Neural cell (in vitro differentiated cells): ENCODE results near the gene MAGEF1. TPM values are rescaled to one million over a fixed set of nuclear protein-coding genes. Genes with fewer than 3 reads are reported as not detected.

Experiments used
- H2AFZ ChIP-seq: fragments of 200-600, 300-800 bp; sonication (generic), shearing (Covaris generic); 2 replicates; pipeline ENCODE4 v1.6.0; 2014; ENCODE audit warnings: low read depth, mild to moderate bottlenecking, antibody characterized with exemption, low read length, moderate library complexity
- H3F3A ChIP-seq: fragments of 200-600 bp; shearing (Covaris generic); 2 replicates; pipeline ENCODE4 v1.6.1; 2016; ENCODE audit warnings: mild to moderate bottlenecking, moderate library complexity, mixed read lengths, antibody characterized with exemption, low read length; ENCODE audit not compliant: insufficient read depth, poor library complexity, severe bottlenecking
- H3K27ac ChIP-seq: fragments of 200-600, 300-800 bp; sonication (generic), shearing (Covaris generic); 2 replicates; pipeline ENCODE4 v1.5.1; 2014; ENCODE audit warnings: mild to moderate bottlenecking, low read length, moderate library complexity
- H3K27me3 ChIP-seq: fragments of 300-800, 200-600 bp; sonication (generic), shearing (Covaris generic); 2 replicates; pipeline ENCODE4 v1.6.0; 2014; ENCODE audit warnings: mild to moderate bottlenecking, low read depth, low read length, moderate library complexity; ENCODE audit not compliant: insufficient read depth
- H3K36me3 ChIP-seq: fragments of 300-800, 200-600 bp; sonication (generic), shearing (Covaris generic); 2 replicates; pipeline ENCODE4 v1.5.1; 2014; ENCODE audit warnings: mild to moderate bottlenecking, antibody characterized with exemption, low read length, moderate library complexity; ENCODE audit not compliant: insufficient read depth
- H3K4me2 ChIP-seq: fragments of 300-800, 200-600 bp; sonication (generic), shearing (Covaris generic); 2 replicates; pipeline ENCODE4 v1.6.0; 2014; ENCODE audit warnings: mild to moderate bottlenecking, low read length
- H3K4me3 ChIP-seq: fragments of 300-800, 200-600 bp; sonication (generic), shearing (Covaris generic); 2 replicates; pipeline ENCODE4 v1.5.1; 2014; ENCODE audit warnings: mild to moderate bottlenecking, low read length, moderate library complexity
- H3K79me2 ChIP-seq: fragments of 200-600 bp; shearing (Covaris generic); replicated peaks from 2 replicates; pipeline ENCODE4 v1.6.0; 2014; ENCODE audit warnings: mild to moderate bottlenecking, low read length, moderate library complexity; ENCODE audit not compliant: insufficient read depth
- H3K9ac ChIP-seq: fragments of 300-800, 200-600 bp; sonication (generic), shearing (Covaris generic); 2 replicates; pipeline ENCODE4 v1.6.1; 2016; ENCODE audit warnings: mild to moderate bottlenecking, low read length, mixed read lengths
- H3K9me2 ChIP-seq: fragments of 200-600 bp; shearing (Covaris generic); 2 replicates; pipeline ENCODE4 v1.6.1; 2016; ENCODE audit warnings: mild to moderate bottlenecking, low read length, mixed read lengths; ENCODE audit not compliant: insufficient read depth
- H3K9me3 ChIP-seq: fragments of 200-600, 300-800 bp; sonication (generic), shearing (Covaris generic); 2 replicates; pipeline ENCODE4 v1.6.1; 2016; ENCODE audit warnings: mild to moderate bottlenecking, mixed run types, low read length, moderate library complexity, mixed read lengths
- H4K20me1 ChIP-seq: fragments of 200-600 bp; shearing (Covaris generic); 2 replicates; pipeline ENCODE4 v1.6.1; 2016; ENCODE audit warnings: mild to moderate bottlenecking, mixed run types; ENCODE audit not compliant: insufficient read depth
- CTCF ChIP-seq: fragments of 450-650 bp; IDR thresholded peaks from 2 replicates; pipeline ENCODE4 v1.5.1; 2014; ENCODE audit warnings: antibody characterized with exemption, mild to moderate bottlenecking, moderate library complexity; ENCODE audit not compliant: poor library complexity, severe bottlenecking
- EP300 ChIP-seq: fragments of 450-650 bp; conservative IDR thresholded peaks from 2 replicates; pipeline ENCODE4 v1.6.1; 2014; ENCODE audit warnings: antibody characterized with exemption, mild to moderate bottlenecking, moderate library complexity; ENCODE audit not compliant: poor library complexity, severe bottlenecking
- EZH2 ChIP-seq: fragments of 200-600, 300-800 bp; shearing (Covaris generic), sonication (generic); IDR thresholded peaks from 2 replicates; pipeline ENCODE4 v1.6.1; 2014; ENCODE audit warnings: antibody characterized with exemption, low read length, borderline replicate concordance, mild to moderate bottlenecking; ENCODE audit not compliant: insufficient read depth, poor library complexity, severe bottlenecking
- MXI1 ChIP-seq: fragments of 450-650 bp; conservative IDR thresholded peaks from 2 replicates; pipeline ENCODE4 v1.6.1; 2014; ENCODE audit warnings: antibody characterized with exemption, mild to moderate bottlenecking; ENCODE audit not compliant: poor library complexity, severe bottlenecking
- POLR2AphosphoS5 ChIP-seq: IDR thresholded peaks from 2 replicates; pipeline ENCODE4 v1.6.1; 2012
- RAD21 ChIP-seq: fragments of 450-650 bp; conservative IDR thresholded peaks from 2 replicates; pipeline ENCODE4 v1.6.1; 2014; ENCODE audit warnings: antibody characterized with exemption, mild to moderate bottlenecking, moderate library complexity
- REST ChIP-seq: IDR thresholded peaks from 2 replicates; pipeline ENCODE4 v1.6.1; 2012; ENCODE audit warnings: borderline replicate concordance
- SMC3 ChIP-seq: fragments of 450-650 bp; conservative IDR thresholded peaks from 2 replicates; pipeline ENCODE4 v1.6.1; 2014; ENCODE audit warnings: antibody characterized with exemption, mild to moderate bottlenecking, moderate library complexity; ENCODE audit not compliant: poor library complexity
- TAF1 ChIP-seq: IDR thresholded peaks from 2 replicates; pipeline ENCODE4 v1.6.1; 2012; ENCODE audit warnings: low read depth
- polyA plus RNA-seq: library from polyadenylated mRNA; depleted of rRNA; stranded (reverse); fragments of >200 nt; gene quantifications from 2 replicates; pipeline ENCODE4 v1.2.3, GENCODE V29; 2014

MAGEF1 gene
- polyA plus RNA-seq, 1 donor from 2014 or later, result 103 TPM

- H3K4me3 ChIP-seq, result no peak overlapping the region
- H3K27me3 ChIP-seq, result no peaks in the 10 kb centered on the region
- H3K9ac ChIP-seq, result no peak overlapping the region
- no peaks in the 10 kb centered on the region for H3K36me3 ChIP-seq
- no peak overlapping the region for H2AFZ ChIP-seq
- no peaks in the 10 kb centered on the region for H3K79me2 ChIP-seq
- H3K4me2 ChIP-seq, result no peak overlapping the region
- no peaks in the 10 kb centered on the region for H4K20me1 ChIP-seq
- H3K9me2 ChIP-seq, result no peaks in the 10 kb centered on the region
- TF ChIP-seq EZH2 (no peak), SMC3 (no peak), RAD21 (no peak), POLR2AphosphoS5 (no peak), REST (no peak), EP300 (no peak), CTCF (no peak), TAF1 (no peak), MXI1 (no peak)
- H3K9me3 ChIP-seq, result no peaks in the 10 kb centered on the region
- H3K27ac ChIP-seq, result no peak overlapping the region
- no peaks in the 10 kb centered on the region for H3F3A ChIP-seq
Measured at GRCh38 chr3:184663356-184663755, 48.5 kb downstream of the MAGEF1 start.

- Histone ChIP-seq H3K4me3 (no peak overlapping the region), H3K9me2 (no peaks in the 10 kb centered on the region), H3F3A (no peaks in the 10 kb centered on the region), H3K79me2 (no peaks in the 10 kb centered on the region), H3K9me3 (no peaks in the 10 kb centered on the region), H3K27me3 (no peaks in the 10 kb centered on the region), H3K36me3 (no peaks in the 10 kb centered on the region), H3K9ac (no peak overlapping the region), H4K20me1 (no peaks in the 10 kb centered on the region), H3K4me2 (no peak overlapping the region), H2AFZ (no peak overlapping the region), H3K27ac (no peak overlapping the region)
- no peak for TF ChIP-seq MXI1
- no peak for TF ChIP-seq TAF1
- no peak for TF ChIP-seq EP300
- no peak for TF ChIP-seq SMC3
- TF ChIP-seq CTCF, result no peak
- TF ChIP-seq EZH2, result no peak
Measured at GRCh38 chr3:184662187-184662586, 49.7 kb downstream of the MAGEF1 start.
